A673 (cell line): ENCODE measurements around the gene TBC1D22A. TPM values are rescaled to one million over a fixed set of nuclear protein-coding genes. Genes with fewer than 3 reads are reported as not detected.
"Not testable (repeated sequence)": the region's sequence is repeated elsewhere in the genome, so short reads cannot be mapped to it uniquely, and the experiment has no call there.

Source experiments
- BruUV-seq: library from RNA; stranded (reverse); fragments of 400-500 nt; replicated peaks from 2 replicates; lab custom pipeline; 2021; lab: Mats Ljungman, UMichigan
- CTCF ChIA-PET: fragments of 300-600 bp; sonication (Branson Sonifier 250); formaldehyde crosslinking; loops from one replicate; lab custom pipeline; 2022; ENCODE audit warnings: antibody characterized with exemption; lab: Charles Lee
- POLR2A ChIA-PET: fragments of 300-600 bp; sonication (Branson Sonifier 250); formaldehyde crosslinking; loops from one replicate; lab custom pipeline; 2022; ENCODE audit warnings: antibody characterized with exemption; ENCODE audit not compliant: low non-redundant PET; lab: Charles Lee
- DNase-seq: peaks from one replicate; pipeline ENCODE4 v3.0.0-alpha.2; 2015; ENCODE audit warnings: low spot score
- H3K27ac ChIP-seq: fragments of 200-600 bp; sonication (generic); 2 replicates; pipeline ENCODE4 v1.5.1; 2016; ENCODE audit warnings: mixed run types, low read depth, mild to moderate bottlenecking, mixed read lengths, antibody characterized with exemption, low read length; ENCODE audit not compliant: poor library complexity, severe bottlenecking
- H3K27me3 ChIP-seq: fragments of 200-600 bp; sonication (generic); replicated peaks from 2 replicates; pipeline ENCODE4 v1.6.1; 2017; ENCODE audit warnings: mixed run types, low read depth, mild to moderate bottlenecking, mixed read lengths, antibody characterized with exemption, low read length; ENCODE audit not compliant: insufficient read depth, poor library complexity
- H3K36me3 ChIP-seq: fragments of 200-600 bp; sonication (generic); 2 replicates; pipeline ENCODE4 v1.6.1; 2016; ENCODE audit warnings: mixed run types, mild to moderate bottlenecking, mixed read lengths, antibody characterized with exemption, low read length; ENCODE audit not compliant: insufficient read depth, poor library complexity, severe bottlenecking
- H3K4me1 ChIP-seq: fragments of 200-600 bp; sonication (generic); 2 replicates; pipeline ENCODE4 v1.6.1; 2017; ENCODE audit warnings: mixed run types, mild to moderate bottlenecking, mixed read lengths, antibody characterized with exemption, low read length; ENCODE audit not compliant: insufficient read depth, poor library complexity, severe bottlenecking
- H3K4me3 ChIP-seq: fragments of 200-600 bp; sonication (generic); 2 replicates; pipeline ENCODE4 v1.5.1; 2016; ENCODE audit warnings: low read depth, mixed run types, mild to moderate bottlenecking, mixed read lengths, low read length; ENCODE audit not compliant: poor library complexity, severe bottlenecking
- H3K9me3 ChIP-seq: fragments of 200-600 bp; sonication (generic); 2 replicates; pipeline ENCODE4 v1.6.1; 2016; ENCODE audit warnings: mixed run types, low read depth, mild to moderate bottlenecking, mixed read lengths, antibody characterized with exemption, low read length; ENCODE audit not compliant: poor library complexity, severe bottlenecking
- CTCF ChIP-seq: fragments of 300-800, 200-600 bp; sonication (generic); conservative IDR thresholded peaks from 2 replicates; pipeline ENCODE4 v1.5.1; 2017; ENCODE audit warnings: low read depth, mild to moderate bottlenecking, antibody characterized with exemption, low read length, moderate library complexity, mixed read lengths
- EZH2 ChIP-seq: fragments of 200-600 bp; sonication (generic); IDR thresholded peaks from 2 replicates; pipeline ENCODE4 v1.6.1; 2017; ENCODE audit warnings: borderline replicate concordance, low read depth, mild to moderate bottlenecking, mixed read lengths, antibody characterized with exemption, low read length; ENCODE audit not compliant: poor library complexity, severe bottlenecking
- intact Hi-C: fragments of 100-400 bp; cut with micrococcal nuclease; formaldehyde crosslinking; loops from one replicate; pipeline ENCODE4 v1.10.0; 2022; ENCODE audit not compliant: unreplicated experiment
- total RNA-seq: library from RNA; stranded (reverse); gene quantifications from 2 replicates; pipeline ENCODE4 v1.2.3, GENCODE V29; 2021

Gene TBC1D22A
- total RNA-seq, 1 experiment from 2014 or later = 22.5 TPM

DNA sequence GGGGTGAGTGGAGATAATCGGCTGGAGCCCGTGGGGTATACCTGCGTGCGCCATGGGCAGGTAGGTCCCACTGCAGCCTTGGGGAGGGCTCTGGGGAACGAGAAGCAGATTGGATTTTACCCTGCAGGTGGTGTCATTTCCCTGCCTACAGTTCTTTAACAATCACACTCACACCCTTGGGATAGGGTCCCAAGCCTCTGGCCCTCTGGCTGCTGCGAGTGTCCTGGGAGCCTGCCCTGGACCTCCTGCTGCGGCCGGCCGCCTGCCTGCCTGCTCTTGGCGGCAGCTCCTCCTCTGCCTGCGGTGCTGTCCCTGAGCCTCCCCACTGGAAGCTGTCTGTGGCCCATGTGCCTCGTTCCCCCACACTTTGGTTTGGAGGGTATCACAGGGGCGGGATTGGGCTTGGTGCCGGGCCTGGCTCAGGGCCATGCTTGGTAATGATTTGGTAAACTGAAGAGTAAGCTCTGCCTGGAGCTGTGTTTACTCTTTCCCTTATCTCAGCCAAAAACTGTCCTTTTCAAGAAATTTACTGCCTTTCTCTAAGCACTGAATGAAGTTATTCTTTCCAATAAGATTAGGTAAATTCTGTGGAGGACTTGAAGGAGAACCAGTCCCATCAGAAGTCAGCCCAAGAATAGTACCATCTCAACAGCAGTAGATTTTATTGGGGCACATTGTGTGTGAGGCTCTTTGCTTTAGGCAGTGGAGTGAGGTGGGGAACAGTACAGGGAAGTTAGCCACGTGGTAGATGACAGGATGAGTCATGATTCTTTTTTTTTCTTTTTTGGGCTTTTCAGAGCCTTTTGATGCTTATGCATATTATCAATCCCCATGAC lies 53.7 kb downstream of the TBC1D22A start:
- no peak overlapping the region for H3K4me3 ChIP-seq
- no peak overlapping the region for H3K27ac ChIP-seq
- peak; percentile 47 for DNase-seq
- TF ChIP-seq EZH2 = no peak
- TF ChIP-seq CTCF = no peak
- no peaks in the 10 kb centered on the region for H3K9me3 ChIP-seq
- CTCF ChIA-PET = interaction anchor here (0.7 to 1.8 kb wide), 2 partner anchors 13 to 17 kb away, joined by 3 to 6 read pairs; no protein-coding TSS in a partner anchor
- H3K36me3 ChIP-seq = no peaks in the 10 kb centered on the region
- BruUV-seq = no TSS peak
- H3K4me1 ChIP-seq = peaks cover 9% of the 10 kb centered on the region
- intact Hi-C loops = no loop called here
- no peaks in the 10 kb centered on the region for H3K27me3 ChIP-seq
- POLR2A ChIA-PET = no interaction called here

- intact Hi-C loops, H3K36me3 ChIP-seq, DNase-seq, H3K27me3 ChIP-seq, POLR2A ChIA-PET, H3K9me3 ChIP-seq, H3K4me3 ChIP-seq, H3K27ac ChIP-seq, BruUV-seq, H3K4me1 ChIP-seq: not testable (repeated sequence)
- CTCF ChIA-PET = interaction anchor here (1.8 kb wide), 1 partner anchor 14 kb away, joined by 6 read pairs; no protein-coding TSS in a partner anchor
Measured at GRCh38 chr22:46817390-46817789, 54.9 kb downstream of the TBC1D22A start.

- no peak overlapping the region for H3K27ac ChIP-seq
- CTCF ChIA-PET = no interaction called here
- TF ChIP-seq EZH2 = no peak
- no peak for TF ChIP-seq CTCF
- no TSS peak for BruUV-seq
- no peaks in the 10 kb centered on the region for H3K27me3 ChIP-seq
- H3K4me1 ChIP-seq = no peaks in the 10 kb centered on the region
- no peak overlapping the region for H3K4me3 ChIP-seq
- no peaks in the 10 kb centered on the region for H3K9me3 ChIP-seq
- H3K36me3 ChIP-seq = no peaks in the 10 kb centered on the region
- POLR2A ChIA-PET = no interaction called here
- DNase-seq = no peak
- intact Hi-C loops = no loop called here
Measured at GRCh38 chr22:46823248-46823647, 60.8 kb downstream of the TBC1D22A start.
